ENCODE data around the gene UBE3A. TPM values are rescaled to one million over a fixed set of nuclear protein-coding genes. Genes with fewer than 3 reads are reported as not detected.

UBE3A gene
- total RNA-seq = 33.6 and 36.9 TPM in 2 replicates

DNA sequence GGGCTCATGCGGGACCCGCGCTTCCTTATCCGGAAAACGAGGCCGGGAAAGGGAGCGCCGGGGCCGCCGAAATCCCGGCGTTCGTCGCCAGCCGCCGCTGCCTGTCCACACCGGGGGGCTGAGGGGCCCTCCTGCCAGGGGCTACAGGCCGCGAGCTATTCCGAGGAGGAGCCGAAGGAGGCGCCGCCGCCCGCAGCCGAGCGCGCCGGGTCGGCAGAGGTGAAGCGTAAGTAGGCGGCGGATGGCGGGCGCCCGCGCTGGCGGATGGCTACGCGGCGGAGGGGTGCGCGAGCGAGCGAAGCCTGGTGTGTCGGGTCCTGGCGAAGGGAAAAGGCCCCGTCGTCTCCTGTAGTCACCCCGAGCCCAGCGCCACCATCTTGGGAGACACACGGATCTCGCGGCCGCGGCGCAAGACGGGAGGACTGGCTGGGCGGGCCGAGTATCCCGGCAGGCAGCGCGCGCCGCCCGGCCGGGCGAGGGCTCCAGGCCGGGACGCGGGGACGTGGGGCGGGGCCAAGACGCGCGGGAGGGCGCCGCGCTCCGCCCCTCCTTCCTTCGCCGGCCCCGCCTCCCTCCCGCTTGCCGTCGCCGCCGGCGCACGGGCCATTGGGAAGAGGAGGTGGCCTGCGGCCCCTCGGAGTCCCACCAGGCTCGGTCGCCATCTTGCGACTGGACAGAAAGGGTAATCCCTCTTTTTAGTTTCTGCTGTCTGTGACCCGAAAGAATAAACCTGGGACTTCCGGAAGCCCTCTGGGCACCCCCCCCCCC lies at the start of gene UBE3A:
UBE3A (minus strand) TSS at position 424 of the 768 bp plus-strand sequence. CDS start 29,917 bp downstream, outside the sequence.

Measured in cardiac atrium fibroblast (primary cell).